Anterior cingulate cortex (tissue), 58 donors: ENCODE results near the gene ARL2BP.

Source experiments
- DNase-seq, 58 donors: peaks; one replicate each; lab custom pipeline; 2025; lab: John Stamatoyannopoulos, UW

Gene ARL2BP

DNA sequence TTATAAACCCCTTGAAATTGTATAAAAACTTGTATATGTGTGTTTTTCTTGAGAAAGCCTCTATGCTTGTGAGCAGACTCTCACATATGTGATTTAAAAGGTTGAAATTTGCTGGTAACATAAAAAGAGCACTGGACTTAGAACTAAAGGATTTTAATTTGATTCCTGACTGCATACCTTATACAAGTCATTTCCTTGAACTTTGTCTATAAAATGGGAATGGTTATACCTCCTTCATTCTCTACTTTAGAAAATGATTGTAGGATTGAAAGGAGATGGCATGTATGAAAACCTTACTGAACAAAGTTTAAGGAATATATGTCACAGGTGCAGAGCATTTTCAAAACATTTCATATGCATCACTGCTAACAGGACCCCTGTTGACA, 10.4 kb upstream of the ARL2BP start:
- no peak for DNase-seq

DNA sequence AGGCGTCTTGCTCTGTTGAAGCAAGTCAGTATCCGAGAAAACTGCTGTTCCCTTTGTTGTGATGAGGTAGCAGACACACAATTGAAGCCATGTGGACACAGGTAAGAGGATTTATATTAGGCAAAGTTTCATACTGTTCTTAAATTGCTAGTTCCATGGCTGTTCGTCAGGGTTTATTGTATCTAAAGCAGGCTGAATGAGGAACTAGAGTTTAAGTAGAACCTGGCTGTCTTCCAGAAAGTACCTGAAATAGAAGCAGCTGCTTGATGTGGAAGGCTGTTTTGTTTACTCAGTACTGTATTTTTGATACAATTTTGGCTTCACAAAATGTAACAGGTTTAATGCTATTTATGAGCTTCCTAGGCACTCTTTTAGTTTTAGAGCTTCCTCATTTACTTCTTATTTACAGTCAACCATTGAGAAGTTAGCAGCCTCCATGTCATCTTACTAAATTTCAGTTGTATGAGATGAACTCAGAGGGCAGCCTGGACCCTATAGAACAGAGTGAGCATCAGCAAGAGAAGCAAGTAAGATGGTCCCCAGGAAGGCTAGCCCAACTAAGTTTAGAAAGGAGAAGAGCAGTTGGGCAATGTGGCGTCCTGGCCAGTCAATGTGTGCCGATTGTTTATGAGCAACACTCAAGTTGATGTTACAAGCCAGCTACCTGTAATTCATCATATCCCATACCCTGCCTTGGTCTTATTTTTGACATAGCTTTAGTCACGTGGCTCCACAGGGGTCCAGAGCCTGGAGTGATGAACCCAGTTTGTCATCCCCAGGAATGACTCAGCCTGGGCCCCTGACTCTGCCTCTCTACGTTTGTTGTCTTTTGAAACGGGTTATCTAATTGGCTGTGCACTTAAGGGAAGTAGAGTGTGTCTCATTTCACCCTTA, 9.7 kb upstream of the ARL2BP start:
- DNase-seq: no peak

DNA sequence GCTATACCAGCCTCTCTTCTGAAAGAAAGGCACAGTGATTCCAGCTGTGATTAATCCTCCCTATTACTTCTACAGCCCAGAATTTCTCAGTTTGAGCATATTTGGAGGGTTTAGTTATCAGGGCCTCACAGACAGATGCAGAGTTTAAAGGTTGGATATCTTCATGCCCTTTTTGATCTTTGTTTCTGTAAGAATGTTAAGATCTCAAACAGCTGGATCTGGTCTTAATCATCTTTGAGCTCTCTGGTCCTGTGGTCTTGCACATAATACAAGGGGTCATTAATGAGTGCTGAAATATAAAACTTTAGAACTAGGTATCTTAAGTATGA, 9.1 kb upstream of the ARL2BP start:
- no peak for DNase-seq

DNA sequence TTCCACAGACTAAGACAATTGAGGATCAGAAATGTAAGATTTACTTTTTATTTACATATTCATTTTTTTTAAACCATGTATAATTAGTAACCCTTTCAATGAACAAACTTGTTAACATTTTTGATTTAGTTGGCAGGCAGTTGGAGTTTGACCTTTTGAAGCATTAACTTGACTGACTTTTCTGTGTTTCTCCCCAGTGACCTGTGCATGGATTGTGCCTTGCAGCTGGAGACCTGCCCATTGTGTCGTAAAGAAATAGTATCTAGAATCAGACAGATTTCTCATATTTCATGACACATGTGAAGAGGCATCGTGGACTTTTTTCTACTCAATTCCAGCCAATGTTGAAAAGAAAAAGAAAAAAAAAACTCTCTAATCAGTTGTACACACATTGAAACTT, 6.4 kb upstream of the ARL2BP start:
- no peak for DNase-seq

DNA sequence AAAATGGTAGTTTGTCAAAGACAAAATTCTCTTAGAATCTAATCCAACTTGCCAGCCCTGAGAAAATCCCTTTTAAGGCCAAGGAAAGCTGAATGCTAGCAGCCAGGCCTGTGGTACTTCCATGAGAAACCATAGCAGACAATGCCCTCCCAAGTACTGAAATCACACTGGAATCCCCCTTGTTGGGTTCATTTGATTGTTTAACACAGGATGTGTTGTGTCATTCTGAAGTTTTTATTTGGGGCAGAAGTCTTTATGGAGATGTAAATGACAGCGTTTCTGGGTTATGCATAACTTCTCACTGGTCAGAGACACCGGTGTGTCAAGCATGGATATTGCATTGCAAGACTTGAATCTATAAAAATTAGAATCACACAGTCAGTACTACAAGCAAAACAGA, 6.0 kb upstream of the ARL2BP start:
- no peak for DNase-seq

DNA sequence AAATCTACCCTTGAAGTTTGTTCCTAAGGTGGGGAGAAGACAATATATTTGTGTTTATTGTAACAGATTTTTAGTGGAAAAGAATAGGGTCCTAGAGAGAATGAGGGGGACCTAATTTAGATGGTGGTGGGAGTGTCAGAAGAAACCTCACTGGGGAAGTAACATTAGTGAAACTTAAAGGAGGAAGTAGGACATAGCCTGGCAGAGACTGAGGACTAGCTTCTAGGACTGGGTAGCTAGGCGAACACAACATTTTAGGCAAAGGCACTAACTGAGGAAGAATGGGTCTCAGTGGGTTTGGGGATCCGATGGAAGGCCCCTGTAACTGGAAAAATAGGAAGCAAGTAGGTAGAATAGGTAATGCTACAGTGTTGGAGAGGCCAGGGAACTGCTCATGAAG, 4.2 kb upstream of the ARL2BP start:
- no peak for DNase-seq

DNA sequence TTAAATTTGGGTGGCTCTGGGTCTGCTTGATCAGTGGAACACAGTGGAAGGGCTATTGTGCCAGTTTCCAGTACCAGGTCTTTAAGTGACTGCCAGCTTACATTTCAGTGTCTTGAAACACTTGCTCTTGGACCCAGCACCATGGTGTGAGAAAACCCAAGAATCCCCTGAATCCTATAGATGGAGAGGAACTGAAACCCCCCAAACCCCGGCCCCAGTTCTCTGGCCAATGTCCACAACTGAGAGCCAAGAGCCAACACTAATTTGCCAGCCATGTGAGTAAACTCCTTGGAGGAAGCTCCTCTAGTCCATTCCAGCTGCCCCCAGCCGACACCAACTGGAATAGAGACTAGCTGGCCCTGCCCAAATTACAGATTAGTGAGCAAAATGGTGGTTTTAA, 2.4 kb upstream of the ARL2BP start:
- no peak for DNase-seq

DNA sequence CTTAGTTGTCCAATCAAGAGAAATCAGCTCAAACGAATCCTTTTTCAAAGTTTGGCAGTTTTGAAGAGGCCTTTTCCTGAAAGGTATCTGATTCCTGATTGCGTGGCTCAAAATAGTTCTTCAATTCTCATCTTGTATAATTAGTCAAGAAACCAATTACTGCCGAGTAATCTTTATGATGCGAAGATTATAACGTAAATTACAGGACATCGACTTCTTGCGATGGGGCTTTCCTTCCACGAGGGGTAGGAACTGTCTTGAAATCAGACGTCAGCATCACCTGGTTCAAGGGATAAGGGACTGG, 644 bp upstream of the ARL2BP start:
- no peak for DNase-seq

DNA sequence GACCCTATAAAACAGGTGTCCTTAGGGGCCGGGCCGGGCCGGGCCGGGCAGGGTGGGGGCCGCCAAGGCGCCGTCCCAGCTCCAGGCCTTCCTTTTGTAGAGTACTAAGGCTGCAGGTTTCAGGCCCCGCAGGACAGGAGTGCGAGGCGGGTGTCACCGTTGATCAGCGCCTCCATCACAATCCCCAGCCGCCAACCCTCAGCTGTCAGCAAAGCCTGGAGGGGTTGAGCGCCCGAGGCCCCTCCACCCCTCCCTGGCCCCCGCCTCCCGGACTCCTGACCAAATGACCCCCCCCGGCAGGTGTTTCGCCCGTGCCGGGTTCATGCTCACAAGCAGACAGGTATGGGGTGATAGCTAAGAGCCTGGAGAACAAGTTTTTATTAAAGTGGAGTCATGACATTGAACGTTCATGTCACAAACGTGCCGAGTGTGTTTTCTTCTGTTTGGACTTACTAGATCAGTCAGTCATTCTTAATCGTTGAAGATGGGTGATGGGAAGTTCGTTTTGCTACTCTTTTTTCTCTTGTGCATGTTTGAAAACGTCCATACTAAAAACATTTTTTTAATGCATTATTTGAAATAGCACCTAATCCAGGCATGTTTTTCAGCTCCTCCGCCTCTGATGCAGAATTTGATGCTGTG, 534 bp downstream of the ARL2BP start:
- peak in 6 of 58 donors; percentile 40 to 68 (median 52) for DNase-seq

DNA sequence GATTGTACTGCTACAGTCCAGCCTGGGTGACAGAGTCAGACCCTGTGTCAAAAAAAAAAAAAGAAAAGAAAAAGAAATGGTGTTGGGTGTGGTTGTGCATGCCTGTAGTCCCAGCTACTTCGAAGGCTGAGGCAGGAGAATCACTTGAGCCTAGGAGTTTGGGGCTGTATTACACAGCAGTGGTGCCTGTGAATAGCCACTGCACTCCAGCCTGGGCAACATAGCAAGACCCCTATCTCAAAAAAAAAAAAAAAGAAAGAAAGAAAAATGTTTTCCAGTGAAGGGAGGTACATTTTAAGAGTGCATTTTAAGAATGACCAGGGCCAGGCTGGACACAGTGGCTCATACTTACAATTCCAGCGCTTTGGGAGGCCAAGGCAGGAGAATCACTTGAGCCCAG, 6.3 kb downstream of the ARL2BP start:
- no peak for DNase-seq

DNA sequence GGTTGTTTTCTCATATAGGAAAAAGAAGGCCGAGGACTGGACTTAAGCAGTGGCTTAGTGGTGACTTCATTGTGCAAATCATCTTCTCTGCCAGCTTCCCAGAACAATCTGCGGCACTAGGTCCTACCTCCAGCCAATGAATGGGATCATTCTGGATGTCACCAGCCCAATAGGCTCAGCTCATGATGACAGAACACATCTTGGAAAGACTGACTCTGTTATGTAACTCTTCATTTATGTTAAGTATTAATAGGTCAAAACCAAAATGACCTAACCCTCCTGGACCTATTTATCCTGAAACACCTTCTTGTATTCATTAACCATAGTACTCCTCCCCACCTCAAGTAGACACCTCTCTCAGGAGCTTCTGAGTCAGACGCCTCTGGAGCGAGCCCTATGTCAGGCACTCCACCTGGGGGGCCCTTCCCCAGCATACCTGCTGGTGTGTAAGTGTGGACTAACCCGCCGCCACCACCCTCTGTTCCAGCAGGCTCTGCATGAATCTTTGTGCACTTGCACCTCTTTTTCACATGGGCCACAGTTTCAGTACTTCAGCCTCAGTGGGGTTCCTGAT, 7.2 kb downstream of the ARL2BP start:
- no peak for DNase-seq

DNA sequence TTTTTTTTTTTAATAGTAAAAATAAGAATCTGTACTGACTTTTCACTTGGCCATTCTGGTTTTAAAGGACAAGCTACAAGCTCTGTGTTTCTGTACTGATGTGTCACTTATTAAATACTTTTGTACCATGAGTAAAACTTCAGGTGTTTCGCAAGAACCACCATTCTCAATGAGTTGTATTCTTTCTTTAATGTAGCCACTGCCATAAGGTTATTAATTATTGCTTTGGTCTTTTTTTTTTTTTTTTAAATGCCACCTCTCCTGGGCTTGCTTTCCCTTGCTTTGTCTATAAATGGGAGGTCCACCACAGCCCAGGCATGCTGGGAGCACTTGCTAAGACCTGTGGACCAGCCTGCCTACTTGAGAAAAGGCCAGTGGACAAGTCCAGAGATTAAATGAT, 8.4 kb downstream of the ARL2BP start:
- DNase-seq: no peak

DNA sequence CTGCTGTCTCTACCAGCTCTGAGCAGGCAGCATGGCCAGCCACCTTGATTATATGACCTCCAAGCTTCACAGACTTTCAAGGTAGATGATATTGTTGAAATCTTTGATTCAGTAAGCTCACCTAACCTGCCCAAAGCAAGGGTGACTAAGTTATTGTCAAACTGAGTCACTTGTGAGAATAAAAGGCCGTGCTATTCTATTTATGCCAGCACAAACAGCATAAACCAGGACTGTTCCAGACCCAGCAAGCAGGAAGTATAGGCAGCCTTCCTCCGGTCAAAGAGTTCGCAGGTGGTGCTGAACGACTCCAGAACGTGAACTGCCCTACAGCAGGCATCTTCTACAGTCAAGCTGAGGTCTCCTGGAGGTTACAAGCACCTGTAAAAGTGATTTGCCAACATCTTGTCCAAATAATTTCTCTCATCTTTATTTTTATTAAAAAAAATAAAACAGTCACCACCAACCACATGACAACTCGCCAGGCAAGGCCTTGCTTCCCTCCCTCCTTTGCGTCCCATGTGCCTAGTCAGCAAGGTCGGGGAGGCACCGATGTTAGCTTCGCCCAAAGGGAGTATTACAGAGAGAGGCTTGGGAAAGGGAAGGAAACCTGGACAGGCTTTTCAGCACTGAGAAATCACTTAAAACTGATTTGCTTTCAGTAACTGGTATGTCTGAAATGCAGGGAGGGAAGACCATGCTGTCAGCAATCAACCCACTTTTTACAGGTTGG, 10.8 kb downstream of the ARL2BP start:
- DNase-seq: no peak

DNA sequence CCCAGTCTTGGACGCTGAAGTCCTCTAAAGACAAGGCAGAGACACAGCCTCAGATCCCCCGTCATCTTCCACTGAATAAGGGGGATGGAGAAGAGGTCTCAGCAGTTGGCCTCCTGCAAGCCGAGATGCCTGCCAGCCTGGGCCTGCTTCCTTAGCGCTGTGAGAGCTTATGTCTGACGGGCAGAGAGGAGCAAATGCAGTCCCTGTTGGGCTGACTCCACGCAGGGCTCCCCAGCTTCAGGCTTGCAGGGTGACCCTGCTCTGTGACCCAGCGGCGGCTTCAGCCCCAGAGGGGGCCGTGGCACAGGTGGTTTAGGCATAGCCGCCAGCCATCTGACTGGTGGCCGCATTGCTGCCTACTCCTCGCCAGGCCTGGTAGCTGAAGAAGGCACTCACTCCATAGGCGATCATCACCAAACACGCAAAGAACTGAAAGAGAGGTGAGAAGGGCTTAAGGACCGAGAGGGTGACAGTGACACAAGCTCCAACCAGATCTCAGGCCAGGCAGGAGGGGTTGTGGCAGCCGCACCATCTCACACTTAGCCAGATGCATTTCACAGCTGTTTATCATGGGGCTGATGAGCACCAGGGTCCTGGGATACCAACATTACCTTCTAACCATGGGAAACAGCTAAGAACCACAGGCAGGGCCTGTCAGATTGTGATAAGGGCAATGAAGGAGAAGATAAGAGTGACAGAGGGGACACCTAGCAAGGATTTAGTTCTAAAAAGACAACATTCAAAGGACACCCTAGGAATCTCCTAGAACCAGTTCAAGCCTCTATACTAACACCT, 11.7 kb downstream of the ARL2BP start:
- DNase-seq: no peak

DNA sequence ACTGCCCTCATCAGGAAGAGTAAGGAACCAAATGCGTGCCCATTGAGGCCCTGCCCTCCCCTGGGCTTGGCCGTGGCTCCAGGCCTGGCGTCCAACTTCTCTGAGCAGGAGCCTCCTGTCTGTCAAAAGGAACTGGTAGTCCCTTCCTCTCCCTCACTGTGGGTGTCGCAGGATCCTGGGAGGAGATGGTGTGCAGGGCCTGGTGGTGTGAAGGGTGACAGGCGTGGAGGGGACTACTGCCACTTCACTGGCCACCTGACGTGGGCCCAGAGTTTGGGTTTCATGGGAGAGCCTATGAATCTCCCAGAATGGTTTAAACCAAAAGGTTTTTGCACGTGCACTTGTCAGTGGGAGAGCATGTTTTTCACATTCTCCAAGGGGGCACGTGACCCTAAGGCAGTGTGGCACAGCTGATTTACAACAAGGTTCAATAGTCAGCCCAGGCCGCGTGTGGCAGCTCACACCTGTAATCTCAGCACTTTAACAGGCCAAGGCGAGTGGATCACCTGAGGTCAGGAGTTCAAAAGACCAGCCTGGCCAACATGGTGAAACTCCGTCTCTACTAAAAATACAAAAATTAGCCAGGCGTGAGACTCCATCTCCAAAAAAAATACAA, 12.5 kb downstream of the ARL2BP start:
- no peak for DNase-seq

DNA sequence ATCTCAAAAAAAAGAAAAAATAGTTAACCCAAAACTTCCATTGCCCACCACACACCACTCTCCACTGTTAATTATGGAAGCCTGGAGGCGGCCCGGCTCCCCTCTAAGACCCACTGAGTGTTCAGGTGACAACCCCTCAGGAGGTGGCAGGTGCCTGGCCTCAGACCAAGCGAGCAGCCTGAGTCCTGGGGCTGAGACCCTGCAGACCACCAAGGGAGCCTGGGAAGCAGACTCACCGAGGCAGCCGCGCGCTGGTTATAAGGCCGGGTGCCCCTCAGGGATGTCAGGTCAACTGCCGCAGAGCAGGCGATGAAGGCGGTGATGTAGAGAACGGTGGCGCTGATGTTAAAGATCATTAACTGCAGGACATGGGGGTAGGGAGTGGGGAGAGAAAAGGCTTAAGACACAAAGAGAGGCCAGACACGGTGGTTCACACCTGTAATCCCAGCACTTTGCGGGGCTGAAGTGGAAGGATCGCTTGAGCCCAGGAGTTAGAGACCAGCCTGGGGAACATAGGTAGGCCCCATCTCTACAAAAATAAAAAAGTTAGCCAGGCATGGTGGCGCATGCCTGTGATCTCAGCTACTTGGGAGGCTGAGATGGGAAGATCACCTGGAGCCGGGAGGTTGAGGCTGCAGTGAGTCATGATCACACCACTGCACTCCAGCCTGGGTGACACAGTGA, 13.3 kb downstream of the ARL2BP start:
- DNase-seq: no peak

DNA sequence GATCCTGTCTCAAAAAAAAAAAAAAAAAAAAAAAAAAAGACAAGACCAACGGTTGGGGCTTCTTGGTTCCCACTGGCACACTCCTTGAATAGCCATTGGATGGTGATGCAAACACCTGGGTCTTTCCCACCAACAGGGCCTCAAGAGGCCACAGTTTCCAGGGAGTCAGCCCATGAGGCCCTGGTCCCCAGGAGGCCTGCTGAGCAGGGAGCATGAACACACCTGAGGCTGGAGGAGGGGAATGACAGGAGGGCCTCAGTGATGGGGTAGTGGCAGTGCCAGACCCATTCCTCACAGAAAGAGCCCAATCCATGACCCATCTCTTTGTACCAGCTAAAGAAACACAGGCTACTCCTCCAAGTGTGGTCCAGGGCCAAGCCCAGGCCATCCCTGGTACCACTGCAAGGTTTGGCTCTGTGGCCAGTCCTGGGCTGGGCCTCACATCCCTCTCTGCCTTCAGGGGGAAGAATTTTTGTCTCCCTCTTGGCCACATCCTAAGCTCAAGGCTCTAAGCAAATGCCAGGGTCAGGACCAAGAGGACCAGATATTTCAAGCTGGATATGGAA, 13.9 kb downstream of the ARL2BP start:
- no peak for DNase-seq

DNA sequence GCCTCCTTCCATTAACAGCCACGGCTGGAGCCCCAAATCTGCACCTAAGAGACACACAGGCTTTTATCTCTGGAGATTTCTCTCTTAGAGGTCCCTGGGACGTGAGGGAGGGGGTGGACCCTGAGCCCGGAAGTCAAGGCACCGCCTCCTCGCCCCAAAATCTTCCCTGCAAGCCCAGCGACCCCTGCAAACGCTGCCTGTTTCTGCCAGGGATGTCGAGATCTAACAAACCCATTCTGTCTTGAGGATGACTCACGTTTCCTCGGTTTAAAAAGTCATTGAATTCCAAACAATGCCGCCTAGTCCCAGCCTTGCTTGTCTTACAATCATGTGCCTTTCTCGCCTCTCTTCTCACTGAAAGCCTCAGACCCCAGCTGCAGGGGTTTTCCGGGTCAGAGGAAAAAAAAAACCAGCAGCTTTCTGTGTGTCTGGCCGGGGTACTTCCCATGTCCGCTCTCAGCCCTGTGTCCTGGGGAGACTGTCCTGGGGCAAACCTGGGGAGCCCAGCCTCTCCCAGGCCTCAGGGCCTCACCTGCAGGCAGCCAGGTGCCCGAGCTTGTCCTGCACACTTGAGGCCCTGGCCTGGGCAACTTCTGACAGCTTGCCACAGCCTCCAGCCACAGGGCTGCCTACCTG, 15.4 kb downstream of the ARL2BP start:
- DNase-seq: peak in 34 of 58 donors; percentile 14 to 87 (median 51)

DNA sequence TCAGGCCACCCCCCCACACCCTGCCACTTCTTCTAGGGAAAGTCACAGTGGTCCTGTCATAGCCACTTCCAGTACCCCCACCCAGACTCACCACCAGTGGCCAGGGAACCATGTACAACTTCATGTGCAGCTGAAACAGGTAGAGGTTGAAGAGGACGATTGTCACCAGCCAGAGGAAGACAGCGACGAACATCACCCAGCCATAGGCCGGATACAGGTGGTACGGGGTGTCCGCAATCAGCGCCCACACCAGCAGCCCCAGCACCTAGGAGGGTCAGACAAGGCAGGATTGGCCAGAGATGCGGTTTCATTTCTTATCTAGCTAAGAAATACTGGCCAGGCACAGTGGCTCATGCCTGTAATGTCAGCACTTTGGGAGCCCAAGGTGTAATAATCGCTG, 16.7 kb downstream of the ARL2BP start:
- DNase-seq: no peak
